Naive thymus-derived CD4-positive, alpha-beta T cell (primary cell): Measurements from ENCODE around the gene MEI4. TPM values are rescaled to one million over a fixed set of nuclear protein-coding genes. Genes with fewer than 3 reads are reported as not detected.

Experiments used
- ATAC-seq: fragments of 150-1000 bp; cut with Tn5 transposase; 2 replicates; pipeline ENCODE4 v1.10.0; 2021; ENCODE audit warnings: mild to moderate bottlenecking, moderate library complexity
- CTCF ChIA-PET: fragments of 350-600 bp; sonication (Branson Sonifier 250); formaldehyde crosslinking; loops from one replicate; lab custom pipeline; 2021; ENCODE audit warnings: antibody characterized with exemption; lab: Charles Lee
- POLR2A ChIA-PET: fragments of 350-600 bp; sonication (Branson Sonifier 250); formaldehyde crosslinking; loops from one replicate; lab custom pipeline; 2021; ENCODE audit warnings: antibody characterized with exemption, inconsistent platforms; lab: Charles Lee
- DNase-seq, 9 donors: peaks; one replicate each; pipeline versions ENCODE4 v3.0.0 to v3.0.0-alpha.2; 2020 to 2022; ENCODE audit warnings: mixed read lengths in 1 of 9
- H3K27ac ChIP-seq: one replicate; pipeline ENCODE4 v1.7.0; 2013; ENCODE audit warnings: mild to moderate bottlenecking, low read depth, low read length, moderate library complexity
- H3K27me3 ChIP-seq, 2 donors: one replicate each; pipeline ENCODE4 v1.7.0; 2013; ENCODE audit warnings: low read length in 2 of 2, mild to moderate bottlenecking in 2 of 2, moderate library complexity in 2 of 2; ENCODE audit not compliant: control insufficient read depth in 2 of 2, insufficient read depth in 2 of 2
- H3K36me3 ChIP-seq, 3 experiments: 1 replicate in 2 of 3; 2 replicates in 1 of 3; pipeline ENCODE4 v1.7.0; 2013; ENCODE audit warnings: low read length in 3 of 3, mild to moderate bottlenecking in 3 of 3, moderate library complexity in 1 of 3; ENCODE audit not compliant: insufficient read depth in 3 of 3, control insufficient read depth in 2 of 3
- H3K4me1 ChIP-seq, 2 donors: one replicate each; pipeline ENCODE4 v1.7.0; 2013; ENCODE audit warnings: low read length in 2 of 2, mild to moderate bottlenecking in 2 of 2, moderate library complexity in 1 of 2; ENCODE audit not compliant: control insufficient read depth in 2 of 2, insufficient read depth in 2 of 2
- H3K4me3 ChIP-seq: 2 replicates; pipeline ENCODE4 v1.7.0; 2013; ENCODE audit warnings: mild to moderate bottlenecking, low read length
- H3K9me3 ChIP-seq, 3 experiments: 1 replicate in 2 of 3; 2 replicates in 1 of 3; pipeline ENCODE4 v1.7.0; 2013; ENCODE audit warnings: low read length in 3 of 3; ENCODE audit not compliant: control insufficient read depth in 2 of 3
- H3K27ac Mint-ChIP-seq, 9 donors: one replicate each; pipeline ENCODE4 v1.8.0; 2020 to 2022; ENCODE audit warnings: mixed read lengths in 9 of 9, mild to moderate bottlenecking in 8 of 9, moderate library complexity in 5 of 9, inconsistent platforms in 2 of 9
- H3K27me3 Mint-ChIP-seq, 5 donors: one replicate each; pipeline ENCODE4 v1.8.0; 2021 to 2022; ENCODE audit warnings: mixed read lengths in 5 of 5, mild to moderate bottlenecking in 1 of 5
- H3K36me3 Mint-ChIP-seq, 5 donors: one replicate each; pipeline ENCODE4 v1.8.0; 2020 to 2022; ENCODE audit warnings: mixed read lengths in 5 of 5, mild to moderate bottlenecking in 3 of 5, inconsistent platforms in 1 of 5
- H3K4me1 Mint-ChIP-seq, 7 donors: one replicate each; pipeline ENCODE4 v1.8.0; 2020 to 2022; ENCODE audit warnings: mixed read lengths in 7 of 7, mild to moderate bottlenecking in 3 of 7, inconsistent platforms in 1 of 7
- H3K4me3 Mint-ChIP-seq, 10 donors: one replicate each; pipeline ENCODE4 v1.8.0; 2020 to 2022; ENCODE audit warnings: mild to moderate bottlenecking in 10 of 10, mixed read lengths in 10 of 10, moderate library complexity in 6 of 10, inconsistent platforms in 2 of 10
- H3K9me3 Mint-ChIP-seq, 11 donors: one replicate each; pipeline ENCODE4 v1.8.0; 2020 to 2022; ENCODE audit warnings: mixed read lengths in 11 of 11, mild to moderate bottlenecking in 4 of 11, inconsistent platforms in 1 of 11, moderate library complexity in 1 of 11
- intact Hi-C, 2 donors: fragments of 100-400 bp; cut with micrococcal nuclease; formaldehyde crosslinking; loops; one replicate each; pipeline ENCODE4 v1.15.1; 2023
- polyA plus RNA-seq, 2 donors: library from polyadenylated mRNA; unstranded; fragments of 300-500 nt; fragmentation: Illumina TruSeq; gene quantifications; one replicate each; pipeline ENCODE4 v1.2.3, GENCODE V29; 2021
- total RNA-seq, 6 experiments: library from RNA in 5 of 6; stranded (reverse) in 5 of 6; gene quantifications; 1 replicate in 5 of 6; 2 replicates in 1 of 6; pipeline ENCODE4 v1.2.3 and lab custom pipeline; 2021 to 2026

Gene MEI4
- total and polyA plus RNA-seq, 7 experiments from 2014 or later = 0.05 to 0.08 TPM; not detected in 5

- ChIA-PET CTCF (no interaction called here), POLR2A (no interaction called here)
- no peaks in the 10 kb centered on the region for H3K27me3 ChIP-seq
- no peak for DNase-seq
- intact Hi-C loops = no loop called here
- no peaks in the 10 kb centered on the region for H3K36me3 ChIP-seq
- H3K9me3 Mint-ChIP-seq = peaks cover 0 to 22% (median 9%) of the 10 kb centered on the region in 11 donors
- H3K4me3 Mint-ChIP-seq = no peak overlapping the region
- H3K27ac Mint-ChIP-seq = no peak overlapping the region
- no peaks in the 10 kb centered on the region for H3K4me1 ChIP-seq
- H3K27ac ChIP-seq = no peak overlapping the region
- no peak overlapping the region for H3K4me3 ChIP-seq
- no peaks in the 10 kb centered on the region for H3K4me1 Mint-ChIP-seq
- no peak for ATAC-seq
- no peaks in the 10 kb centered on the region for H3K27me3 Mint-ChIP-seq
- H3K36me3 Mint-ChIP-seq = no peaks in the 10 kb centered on the region
- peaks cover 0 to 5% (median 0%) of the 10 kb centered on the region in 3 experiments for H3K9me3 ChIP-seq
Observed at GRCh38 chr6:77883851-77884250, 231.0 kb downstream of the MEI4 start.

GRCh38 chr6:77893391-77893790 lies 240.6 kb downstream of the MEI4 start:
- Histone ChIP-seq H3K9me3 (peaks cover 0 to 10% (median 0%) of the 10 kb centered on the region in 3 experiments), H3K4me1 (no peaks in the 10 kb centered on the region), H3K27ac (no peak overlapping the region), H3K4me3 (no peak overlapping the region), H3K36me3 (no peaks in the 10 kb centered on the region), H3K27me3 (no peaks in the 10 kb centered on the region)
- ChIA-PET CTCF (no interaction called here), POLR2A (no interaction called here)
- Mint-ChIP-seq H3K4me3 (no peak overlapping the region), H3K4me1 (no peaks in the 10 kb centered on the region), H3K36me3 (no peaks in the 10 kb centered on the region), H3K27ac (no peak overlapping the region), H3K27me3 (no peaks in the 10 kb centered on the region), H3K9me3 (peaks cover 11 to 32% (median 18%) of the 10 kb centered on the region in 11 donors)
- DNase-seq (no peak), ATAC-seq (no peak)
- intact Hi-C loops = no loop called here

- Histone ChIP-seq H3K4me1 (no peaks in the 10 kb centered on the region), H3K4me3 (no peak overlapping the region), H3K9me3 (no peaks in the 10 kb centered on the region), H3K27me3 (no peaks in the 10 kb centered on the region), H3K27ac (no peak overlapping the region), H3K36me3 (no peaks in the 10 kb centered on the region)
- Mint-ChIP-seq H3K27ac (no peak overlapping the region), H3K9me3 (peaks cover 6 to 32% (median 16%) of the 10 kb centered on the region in 11 donors), H3K4me3 (no peak overlapping the region), H3K36me3 (no peaks in the 10 kb centered on the region), H3K27me3 (no peaks in the 10 kb centered on the region), H3K4me1 (no peaks in the 10 kb centered on the region)
- CTCF ChIA-PET = interaction anchor here (0.5 kb wide), 1 partner anchor 342 kb away, joined by 3 read pairs; no protein-coding TSS in a partner anchor
- DNase-seq (no peak), ATAC-seq (no peak)
- POLR2A ChIA-PET = no interaction called here
- intact Hi-C loops = no loop called here
Observed at GRCh38 chr6:77906070-77906469, 253.2 kb downstream of the MEI4 start.

GRCh38 chr6:77910826-77911225 lies 258.0 kb downstream of the MEI4 start:
- Mint-ChIP-seq H3K4me1 (no peaks in the 10 kb centered on the region), H3K4me3 (no peak overlapping the region), H3K27ac (no peak overlapping the region), H3K9me3 (peaks cover 11 to 50% (median 23%) of the 10 kb centered on the region in 11 donors), H3K36me3 (peaks cover 0 to 8% (median 0%) of the 10 kb centered on the region in 5 donors), H3K27me3 (no peaks in the 10 kb centered on the region)
- ATAC-seq (no peak), DNase-seq (no peak)
- no peak overlapping the region for H3K4me3 ChIP-seq
- no peaks in the 10 kb centered on the region for H3K4me1 ChIP-seq
- POLR2A ChIA-PET = no interaction called here
- H3K27ac ChIP-seq = no peak overlapping the region
- H3K36me3 ChIP-seq = no peaks in the 10 kb centered on the region
- intact Hi-C loops = no loop called here
- no peaks in the 10 kb centered on the region for H3K9me3 ChIP-seq
- H3K27me3 ChIP-seq = no peaks in the 10 kb centered on the region
- CTCF ChIA-PET = no interaction called here

- Histone ChIP-seq H3K9me3 (no peaks in the 10 kb centered on the region), H3K4me3 (no peak overlapping the region), H3K27me3 (no peaks in the 10 kb centered on the region), H3K36me3 (no peaks in the 10 kb centered on the region), H3K4me1 (no peaks in the 10 kb centered on the region), H3K27ac (no peak overlapping the region)
- Mint-ChIP-seq H3K27ac (no peak overlapping the region), H3K36me3 (no peaks in the 10 kb centered on the region), H3K4me3 (no peak overlapping the region), H3K27me3 (no peaks in the 10 kb centered on the region), H3K9me3 (peaks cover 0 to 11% (median under 1%) of the 10 kb centered on the region in 11 donors), H3K4me1 (no peaks in the 10 kb centered on the region)
- intact Hi-C loops = no loop called here
- ATAC-seq (no peak), DNase-seq (no peak)
- ChIA-PET CTCF (no interaction called here), POLR2A (no interaction called here)
Observed at GRCh38 chr6:77926198-77926751, 273.4 kb downstream of the MEI4 start.

- H3K9me3 ChIP-seq = no peaks in the 10 kb centered on the region
- no peak overlapping the region for H3K27ac ChIP-seq
- ChIA-PET CTCF (interaction anchor here (0.7 kb wide), 1 partner anchor 69 kb away, joined by 3 read pairs; no protein-coding TSS in a partner anchor), POLR2A (no interaction called here)
- H3K36me3 ChIP-seq = no peaks in the 10 kb centered on the region
- H3K4me1 ChIP-seq = no peaks in the 10 kb centered on the region
- Mint-ChIP-seq H3K4me3 (no peak overlapping the region), H3K9me3 (peaks cover 0 to 10% (median 4%) of the 10 kb centered on the region in 11 donors), H3K27me3 (no peaks in the 10 kb centered on the region), H3K36me3 (no peaks in the 10 kb centered on the region), H3K27ac (no peak overlapping the region), H3K4me1 (no peaks in the 10 kb centered on the region)
- DNase-seq = no peak
- ATAC-seq = no peak
- no peaks in the 10 kb centered on the region for H3K27me3 ChIP-seq
- H3K4me3 ChIP-seq = no peak overlapping the region
- intact Hi-C loops = no loop called here
Observed at GRCh38 chr6:77930382-77930781, 277.5 kb downstream of the MEI4 start.

GRCh38 chr6:77930952-77931351 lies 278.1 kb downstream of the MEI4 start:
- no peak overlapping the region for H3K27ac ChIP-seq
- CTCF ChIA-PET = no interaction called here
- no peak overlapping the region for H3K4me3 Mint-ChIP-seq
- no peaks in the 10 kb centered on the region for H3K36me3 Mint-ChIP-seq
- H3K4me3 ChIP-seq = no peak overlapping the region
- intact Hi-C loops = no loop called here
- no peaks in the 10 kb centered on the region for H3K27me3 ChIP-seq
- H3K36me3 ChIP-seq = no peaks in the 10 kb centered on the region
- H3K4me1 Mint-ChIP-seq = no peaks in the 10 kb centered on the region
- H3K9me3 Mint-ChIP-seq = peaks cover 0 to 10% (median 3%) of the 10 kb centered on the region in 11 donors
- H3K4me1 ChIP-seq = no peaks in the 10 kb centered on the region
- no peaks in the 10 kb centered on the region for H3K9me3 ChIP-seq
- ATAC-seq (no peak), DNase-seq (no peak)
- POLR2A ChIA-PET = no interaction called here
- H3K27me3 Mint-ChIP-seq = no peaks in the 10 kb centered on the region
- no peak overlapping the region for H3K27ac Mint-ChIP-seq
